GM12878 (cell line): ENCODE results near the gene SLFNL1. TPM values are rescaled to one million over a fixed set of nuclear protein-coding genes. Genes with fewer than 3 reads are reported as not detected.

Source experiments
- DPF2 ChIP-seq: fragments of 450-650 bp; IDR thresholded peaks from 2 replicates; pipeline ENCODE4 v1.6.1; 2017; ENCODE audit warnings: mild to moderate bottlenecking
- SIN3A ChIP-seq: IDR thresholded peaks from 2 replicates; pipeline ENCODE4 v1.6.1; 2012; ENCODE audit warnings: low read depth, low read length, improper control_type of control experiment
- ZNF384 ChIP-seq: IDR thresholded peaks from 2 replicates; pipeline ENCODE4 v1.6.1; 2012; ENCODE audit warnings: low read depth, mild to moderate bottlenecking, low read length, improper control_type of control experiment, borderline replicate concordance
- ZNF592 ChIP-seq: fragments of 450-650 bp; IDR thresholded peaks from 2 replicates; pipeline ENCODE4 v1.6.1; 2017; ENCODE audit warnings: mild to moderate bottlenecking, moderate library complexity
- ZZZ3 ChIP-seq: IDR thresholded peaks from 2 replicates; pipeline ENCODE4 v1.6.1; 2011; ENCODE audit warnings: low read depth; ENCODE audit not compliant: control insufficient read depth, insufficient read length
- polyA plus RNA-seq, 11 experiments: library from polyadenylated mRNA; depleted of rRNA in 4 of 11; unstranded in 6 of 11; stranded (reverse) in 5 of 11; fragments of >200 nt; fragmentation: Nextera tagmentation in 4 of 11; fragmentation: Illumina TruSeq in 1 of 11; extraction: Ambion mirVana in 4 of 11; extraction: Trizol in 1 of 11; gene quantifications; 1 replicate in 1 of 11; 2 replicates in 10 of 11; pipeline versions ENCODE4 v1.2.1 to v1.2.3, GENCODE V29; 2011 to 2016; ENCODE audit warnings: inconsistent platforms in 2 of 11, missing spikeins in 2 of 11, low read depth in 1 of 11
- total RNA-seq, 4 experiments: library from RNA; depleted of rRNA in 3 of 4; stranded (reverse); fragments of >200 nt in 3 of 4; fragmentation: Illumina TruSeq in 1 of 4; extraction: Trizol in 1 of 4; gene quantifications; 2 replicates each; pipeline versions ENCODE4 v1.2.1 to v1.2.3, GENCODE V29; 2013 to 2021
- TF ChIP-seq, protein P1 (sequence below): fragments of 450-650 bp; IDR thresholded peaks from 2 replicates; pipeline ENCODE4 v1.6.1; 2017; ENCODE audit warnings: low read depth, mild to moderate bottlenecking, moderate library complexity

Gene SLFNL1
- total and polyA plus RNA-seq, 10 of the 15 experiments (the other 5 are each of a cell fraction or from before 2014, with no cell fraction given), result 0.05 to 0.98 (median 0.16) TPM; not detected in 2

- TF ChIP-seq ZNF592 (no peak), ZNF384 (no peak), SIN3A (0 out of 2 replicates have a peak, but pooled peaks have one; percentile 57), DPF2 (peak; percentile 92), ZZZ3 (no peak)
- TF ChIP-seq, protein P1, sequence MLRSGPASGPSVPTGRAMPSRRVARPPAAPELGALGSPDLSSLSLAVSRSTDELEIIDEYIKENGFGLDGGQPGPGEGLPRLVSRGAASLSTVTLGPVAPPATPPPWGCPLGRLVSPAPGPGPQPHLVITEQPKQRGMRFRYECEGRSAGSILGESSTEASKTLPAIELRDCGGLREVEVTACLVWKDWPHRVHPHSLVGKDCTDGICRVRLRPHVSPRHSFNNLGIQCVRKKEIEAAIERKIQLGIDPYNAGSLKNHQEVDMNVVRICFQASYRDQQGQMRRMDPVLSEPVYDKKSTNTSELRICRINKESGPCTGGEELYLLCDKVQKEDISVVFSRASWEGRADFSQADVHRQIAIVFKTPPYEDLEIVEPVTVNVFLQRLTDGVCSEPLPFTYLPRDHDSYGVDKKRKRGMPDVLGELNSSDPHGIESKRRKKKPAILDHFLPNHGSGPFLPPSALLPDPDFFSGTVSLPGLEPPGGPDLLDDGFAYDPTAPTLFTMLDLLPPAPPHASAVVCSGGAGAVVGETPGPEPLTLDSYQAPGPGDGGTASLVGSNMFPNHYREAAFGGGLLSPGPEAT, result no peak
These were observed 42.1 kb downstream of the SLFNL1 start, which contains the start of gene CTPS1 (continued) for GRCh38 chr1:40979241-40980067.
